Coronary artery (tissue), 2 donors: ENCODE measurements around the gene ADAD2.

Experiments used
- DNase-seq: peaks from one replicate; pipeline ENCODE4 v3.0.0-alpha.2; 2017; ENCODE audit warnings: low spot score
- H3K27ac ChIP-seq, 2 donors: fragments of 200-600 bp; sonication (generic); one replicate each; pipeline ENCODE4 v1.5.1; 2016 to 2019
- H3K4me3 ChIP-seq: fragments of 200-600 bp; sonication (generic); 2 replicates; pipeline ENCODE4 v1.5.1; 2016; ENCODE audit warnings: mild to moderate bottlenecking, moderate library complexity
- TF ChIP-seq, protein P1 (sequence below): fragments of 200-600 bp; sonication (generic); IDR thresholded peaks from one replicate; pipeline ENCODE4 v1.5.1; 2019; ENCODE audit warnings: antibody characterized with exemption

Gene ADAD2

DNA sequence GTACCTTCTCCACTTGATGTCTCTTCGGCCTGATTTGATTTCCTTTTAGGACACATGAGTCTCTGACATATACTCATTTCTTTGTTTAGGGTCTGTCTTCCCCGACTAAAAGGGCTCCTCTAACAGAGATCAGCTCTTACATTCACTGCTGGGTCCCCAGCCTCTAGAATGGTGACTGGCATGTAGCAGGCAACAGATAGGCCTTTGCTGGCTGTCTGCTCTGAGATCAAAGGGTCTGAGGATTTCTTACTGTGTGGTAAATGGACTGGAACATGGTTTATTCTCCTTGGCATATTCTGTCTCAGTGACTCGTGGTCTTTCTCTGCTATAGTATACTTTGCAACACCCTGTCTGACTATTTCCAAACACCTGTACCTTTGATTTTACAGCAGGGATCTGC, 29.2 kb upstream of the ADAD2 start:
- Histone ChIP-seq H3K4me3 (no peak overlapping the region), H3K27ac (no peak overlapping the region)
- TF ChIP-seq, protein P1, sequence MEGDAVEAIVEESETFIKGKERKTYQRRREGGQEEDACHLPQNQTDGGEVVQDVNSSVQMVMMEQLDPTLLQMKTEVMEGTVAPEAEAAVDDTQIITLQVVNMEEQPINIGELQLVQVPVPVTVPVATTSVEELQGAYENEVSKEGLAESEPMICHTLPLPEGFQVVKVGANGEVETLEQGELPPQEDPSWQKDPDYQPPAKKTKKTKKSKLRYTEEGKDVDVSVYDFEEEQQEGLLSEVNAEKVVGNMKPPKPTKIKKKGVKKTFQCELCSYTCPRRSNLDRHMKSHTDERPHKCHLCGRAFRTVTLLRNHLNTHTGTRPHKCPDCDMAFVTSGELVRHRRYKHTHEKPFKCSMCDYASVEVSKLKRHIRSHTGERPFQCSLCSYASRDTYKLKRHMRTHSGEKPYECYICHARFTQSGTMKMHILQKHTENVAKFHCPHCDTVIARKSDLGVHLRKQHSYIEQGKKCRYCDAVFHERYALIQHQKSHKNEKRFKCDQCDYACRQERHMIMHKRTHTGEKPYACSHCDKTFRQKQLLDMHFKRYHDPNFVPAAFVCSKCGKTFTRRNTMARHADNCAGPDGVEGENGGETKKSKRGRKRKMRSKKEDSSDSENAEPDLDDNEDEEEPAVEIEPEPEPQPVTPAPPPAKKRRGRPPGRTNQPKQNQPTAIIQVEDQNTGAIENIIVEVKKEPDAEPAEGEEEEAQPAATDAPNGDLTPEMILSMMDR, result no peak
- no peak for DNase-seq

DNA sequence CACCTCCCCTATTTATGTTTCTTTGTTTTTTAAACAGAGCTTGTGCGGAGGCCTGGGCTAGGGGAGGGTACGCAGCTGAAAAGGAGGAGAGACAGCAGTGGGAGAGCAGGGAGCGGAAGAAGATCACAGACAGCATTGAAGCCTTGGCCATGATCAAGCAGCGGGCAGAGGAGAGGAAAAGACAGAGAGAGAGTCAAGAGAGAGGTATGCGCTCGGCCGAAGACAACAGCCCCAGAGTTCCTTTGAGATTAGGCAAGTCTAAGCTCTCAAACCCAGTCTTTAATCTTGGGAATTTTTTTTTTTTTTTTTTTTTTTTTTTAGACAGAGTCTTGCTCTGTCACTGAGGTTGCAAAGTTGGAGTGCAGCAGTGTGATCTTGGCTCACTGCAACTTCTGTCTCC, 25.2 kb upstream of the ADAD2 start:
- no peak overlapping the region for H3K4me3 ChIP-seq
- DNase-seq, result no peak
- no peak overlapping the region for H3K27ac ChIP-seq
- TF ChIP-seq, protein P1, result no peak

DNA sequence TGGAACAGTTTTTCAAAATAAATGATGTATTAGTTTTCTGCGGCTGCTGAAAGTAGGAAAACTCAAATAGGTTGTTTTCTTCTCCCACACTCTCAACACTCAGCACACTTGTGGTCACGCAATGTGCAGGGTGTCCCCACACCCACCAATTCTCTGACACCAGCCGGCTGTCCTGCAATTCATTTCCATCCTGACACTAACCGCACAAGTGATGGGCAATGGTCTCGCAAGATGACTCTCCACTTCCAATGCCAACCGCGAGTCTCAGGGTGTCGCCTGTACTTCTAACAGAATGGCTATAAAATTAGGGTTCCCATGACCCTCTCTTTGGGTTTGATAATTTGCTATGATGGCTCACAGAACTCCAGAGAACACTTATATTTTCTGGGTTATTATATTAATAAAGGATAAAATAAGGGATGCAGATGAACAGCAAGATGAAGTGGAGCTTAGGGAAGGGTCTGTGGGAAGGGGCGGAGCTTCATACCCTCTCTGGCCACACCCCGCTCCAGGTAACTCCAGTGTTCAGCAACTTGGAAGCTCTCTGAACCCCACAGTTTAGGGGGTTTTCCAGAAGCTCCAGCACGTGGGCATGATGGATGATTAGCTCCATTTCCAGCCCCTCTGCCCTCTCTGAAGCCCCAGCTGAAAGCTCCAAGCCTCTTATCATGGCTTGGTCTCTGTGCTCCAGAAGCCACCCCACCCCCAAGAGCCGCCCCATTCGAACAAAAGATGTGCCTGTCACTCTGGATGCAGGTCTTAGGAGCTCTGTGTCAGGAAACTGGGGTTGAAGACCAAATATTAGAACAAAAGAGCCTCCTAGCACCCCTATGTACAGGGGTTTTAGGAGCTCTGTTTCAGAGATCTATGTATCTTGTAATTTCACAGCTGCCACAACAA, 23.9 kb upstream of the ADAD2 start:
- TF ChIP-seq, protein P1, result no peak
- Histone ChIP-seq H3K4me3 (no peak overlapping the region), H3K27ac (no peak overlapping the region)
- no peak for DNase-seq

DNA sequence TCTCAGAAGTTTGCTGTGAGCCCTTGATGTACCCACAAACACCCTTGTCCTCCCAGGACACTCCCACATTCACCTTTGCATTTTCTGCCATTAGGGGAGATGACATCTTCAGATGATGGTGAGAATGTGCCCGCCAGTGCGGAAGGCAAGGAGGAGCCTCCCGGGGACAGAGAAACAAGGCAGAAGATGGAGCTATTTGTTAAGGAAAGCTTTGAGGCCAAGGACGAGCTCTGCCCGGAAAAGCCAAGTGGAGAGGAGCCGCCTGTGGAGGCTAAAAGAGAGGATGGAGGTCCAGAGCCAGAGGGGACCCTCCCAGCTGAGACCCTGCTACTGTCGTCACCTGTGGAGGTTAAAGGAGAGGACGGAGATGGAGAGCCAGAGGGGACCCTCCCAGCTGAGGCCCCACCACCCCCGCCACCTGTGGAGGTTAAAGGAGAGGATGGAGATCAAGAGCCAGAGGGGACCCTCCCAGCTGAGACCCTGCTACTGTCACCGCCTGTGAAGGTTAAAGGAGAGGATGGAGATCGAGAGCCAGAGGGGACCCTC, 21.1 kb upstream of the ADAD2 start:
- H3K4me3 ChIP-seq, result no peak overlapping the region
- TF ChIP-seq, protein P1, result no peak
- no peak for DNase-seq
- no peak overlapping the region for H3K27ac ChIP-seq

DNA sequence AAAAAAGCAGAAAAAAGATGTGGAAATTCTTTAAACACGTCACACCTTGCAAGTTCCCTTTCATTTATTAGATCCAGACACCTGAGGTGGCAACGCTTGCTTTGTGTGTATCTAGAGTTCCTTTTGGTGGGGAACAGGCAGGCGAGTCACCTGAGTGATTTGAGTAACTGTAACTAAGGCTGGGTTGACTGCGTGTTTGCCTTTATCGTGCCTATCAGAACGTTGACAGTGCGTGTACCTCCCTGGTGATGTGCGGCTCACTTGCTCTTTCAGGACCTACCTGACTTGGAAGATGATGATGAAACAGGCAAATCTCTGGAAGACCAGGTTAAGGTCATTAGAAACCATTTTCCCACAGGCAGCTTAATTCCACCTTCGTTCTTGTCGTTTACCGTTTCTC, 16.6 kb upstream of the ADAD2 start:
- H3K4me3 ChIP-seq, result no peak overlapping the region
- TF ChIP-seq, protein P1, result no peak
- no peak overlapping the region for H3K27ac ChIP-seq
- DNase-seq, result no peak

DNA sequence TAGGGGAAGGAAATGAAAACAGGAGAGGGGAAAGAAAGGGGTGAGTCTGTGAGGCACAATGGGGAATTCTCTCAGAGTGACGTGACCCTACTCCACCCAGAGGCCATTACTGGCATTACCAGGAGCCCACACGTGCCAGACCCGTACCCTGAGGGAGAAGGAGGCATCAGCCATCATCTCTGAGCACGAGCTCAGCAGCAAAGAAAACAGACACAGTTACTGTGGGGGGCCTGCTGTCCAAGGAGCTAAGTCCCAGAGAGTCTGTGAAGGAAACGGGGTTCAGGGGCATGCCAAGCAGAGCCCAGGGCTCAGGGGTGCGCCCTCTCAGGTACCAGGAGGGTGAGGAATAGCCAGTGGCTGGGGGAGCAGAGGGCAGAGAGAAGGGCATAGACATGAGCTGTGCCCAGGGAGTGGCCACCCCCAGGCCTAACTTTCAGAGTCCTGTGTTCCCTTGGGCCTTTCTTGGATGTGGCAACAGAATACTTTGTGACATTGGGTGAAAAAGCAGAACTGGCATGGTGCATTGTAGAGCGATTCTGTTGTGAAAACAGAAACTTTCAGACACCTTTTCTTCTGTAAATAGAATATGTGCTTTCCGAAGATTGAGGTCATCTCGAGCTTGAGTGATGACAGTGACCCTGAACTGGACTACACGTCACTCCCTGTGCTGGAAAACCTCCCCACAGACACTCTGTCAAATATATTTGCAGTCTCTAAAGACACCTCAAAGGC, 15.4 kb upstream of the ADAD2 start:
- peak; percentile 73 for DNase-seq
- Histone ChIP-seq H3K27ac (peak overlapping the region; percentile 40 to 42), H3K4me3 (no peak overlapping the region)
- TF ChIP-seq, protein P1, result peak; percentile 49
